ENCODE results near the gene PAOX.

PAOX gene

DNA sequence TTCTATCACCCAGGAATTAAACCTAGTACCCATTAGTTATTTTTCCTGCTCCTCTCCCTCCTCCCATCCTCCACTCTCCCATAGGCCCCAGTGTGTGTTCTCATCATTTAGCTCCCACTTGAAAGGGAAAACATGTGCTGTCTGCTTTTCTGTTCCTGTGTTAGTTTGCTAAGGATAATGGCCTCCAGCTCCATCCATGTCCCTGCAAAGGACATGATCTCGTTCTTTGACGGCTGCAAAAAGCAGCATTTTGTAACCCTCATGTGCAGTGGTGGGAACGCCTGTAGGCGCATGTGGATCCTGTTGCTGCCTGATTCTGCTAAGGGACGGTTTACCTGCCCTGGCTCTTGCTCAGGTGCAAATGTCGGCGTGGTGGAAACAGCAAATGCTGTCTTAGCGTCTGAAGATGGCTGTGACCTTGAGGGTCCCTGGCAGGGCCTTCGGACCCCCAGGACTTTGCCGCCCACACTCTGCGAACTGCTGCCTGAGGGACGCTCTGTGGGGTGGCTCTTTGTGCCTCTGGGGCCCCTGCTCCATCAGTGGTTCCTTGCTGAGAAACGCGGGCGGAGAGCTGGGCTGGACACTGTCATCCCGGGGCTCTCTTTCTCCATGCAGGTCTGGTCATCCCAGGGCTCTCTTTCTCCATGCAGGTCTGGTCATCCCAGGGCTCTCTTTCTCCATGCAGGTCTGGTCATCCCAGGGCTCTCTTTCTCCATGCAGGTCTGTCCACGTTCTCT is 9.3 kb downstream of the PAOX start:
- no peak for DNase-seq

DNA sequence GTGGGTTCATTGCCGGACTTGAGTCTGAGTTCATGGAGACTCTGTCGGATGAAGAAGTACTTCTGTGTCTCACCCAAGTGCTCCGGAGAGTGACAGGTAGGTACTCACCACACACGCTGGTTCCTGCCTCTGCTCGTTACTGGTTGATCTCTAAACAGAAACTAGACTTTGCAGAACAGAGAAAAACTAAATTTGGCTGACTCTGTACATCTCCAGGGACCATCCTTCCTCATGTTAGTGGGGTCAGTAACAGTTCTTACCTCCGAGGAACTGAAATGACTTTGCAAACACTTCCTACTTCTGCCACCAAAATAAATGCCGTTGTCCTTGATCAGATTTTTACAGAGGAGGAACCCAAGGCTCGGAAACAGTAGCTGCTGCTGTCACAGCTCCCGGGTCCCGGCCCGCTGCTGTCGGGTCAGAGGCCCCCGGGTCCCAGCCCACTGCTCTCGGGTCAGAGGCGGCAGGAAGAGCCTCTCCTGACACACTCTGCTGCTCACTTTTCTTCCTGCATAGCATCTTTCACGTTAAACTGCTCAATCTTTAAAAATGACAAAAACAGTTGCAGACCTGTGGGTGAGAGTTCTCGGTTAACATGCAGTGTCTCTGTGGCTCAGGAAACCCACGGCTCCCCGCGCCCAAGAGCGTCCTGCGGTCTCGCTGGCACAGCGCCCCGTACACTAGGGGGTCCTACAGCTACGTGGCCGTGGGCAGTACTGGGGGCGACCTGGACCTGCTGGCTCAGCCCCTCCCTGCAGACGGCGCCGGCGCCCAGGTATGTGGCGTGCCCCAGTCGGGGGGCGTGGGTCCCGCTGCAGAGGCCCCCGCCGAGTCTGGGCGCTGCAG is 10.1 kb downstream of the PAOX start:
- no peak for DNase-seq

DNA sequence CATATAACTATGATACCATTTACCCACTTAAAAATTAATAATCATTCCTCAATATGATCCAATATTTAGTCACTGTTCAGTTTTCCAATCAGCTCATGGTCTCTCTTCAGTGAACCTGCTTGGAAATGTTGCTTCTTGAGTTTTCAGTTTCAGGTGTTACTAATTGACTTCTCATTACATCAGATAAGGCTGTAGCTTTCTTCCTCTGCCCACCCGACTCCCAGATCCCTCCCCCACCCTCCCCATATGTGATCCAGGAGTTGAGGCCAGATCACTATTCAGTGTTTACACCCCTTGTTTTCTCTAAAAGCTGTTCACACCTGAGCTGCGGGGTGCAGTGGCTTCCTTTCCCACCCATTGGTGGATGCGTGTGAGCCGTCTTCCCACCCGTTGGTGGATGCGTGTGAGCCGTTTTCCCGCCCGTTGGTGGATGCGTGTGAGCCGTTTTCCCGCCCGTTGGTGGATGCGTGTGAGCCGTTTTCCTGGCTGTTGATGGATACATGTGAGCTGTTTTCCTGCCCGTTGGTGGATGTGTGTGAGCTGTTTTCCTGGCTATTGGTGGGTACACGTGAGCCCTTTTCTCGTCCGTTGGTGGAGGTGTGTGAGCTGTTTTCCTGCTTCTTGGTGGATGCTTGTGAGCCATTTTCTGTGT is 11.7 kb downstream of the PAOX start:
- DNase-seq, result no peak

- DNase-seq, result no peak
Observed at GRCh38 chr10:133391249-133391635, 12.2 kb downstream of the PAOX start.

GRCh38 chr10:133391761-133392518 is 12.9 kb downstream of the PAOX start:
- DNase-seq, result no peak

DNA sequence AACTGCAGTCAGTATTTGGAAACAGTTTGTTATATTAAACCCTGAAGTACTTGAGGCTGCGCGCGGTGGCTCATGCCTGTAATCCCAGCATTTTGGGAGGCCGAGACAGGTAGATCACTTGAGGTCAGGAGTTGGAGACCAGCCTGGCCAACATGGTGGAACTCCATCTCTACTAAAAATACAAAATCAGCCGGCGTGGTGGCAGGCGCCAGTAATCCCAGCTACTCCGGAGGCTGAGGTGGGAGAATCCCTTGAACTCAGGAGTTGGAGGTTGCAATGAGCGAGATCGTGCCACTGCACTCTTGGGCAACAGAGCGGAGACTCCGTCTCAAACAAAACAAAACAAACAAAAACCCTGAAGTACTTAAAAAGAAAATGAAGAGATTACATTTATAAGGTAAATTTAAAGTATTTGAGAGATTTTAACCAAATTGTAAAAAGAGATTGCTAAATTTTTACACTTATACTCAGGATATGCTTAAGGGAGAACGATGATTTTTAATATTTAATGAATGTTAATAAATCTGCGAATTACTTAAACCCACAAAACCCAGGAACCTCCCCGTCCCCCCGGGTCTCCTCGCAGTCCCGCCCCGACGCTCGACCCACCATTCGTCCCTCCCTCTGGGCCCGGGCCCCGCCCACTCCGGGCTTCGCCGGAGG is 14.5 kb downstream of the PAOX start:
- DNase-seq, result no peak

- DNase-seq, result peak; percentile 84
Observed at GRCh38 chr10:133394064-133394663, 15.1 kb downstream of the PAOX start, which contains the start of gene MTG1. TSS of gene MTG1 (plus strand) at chr10:133394157. CDS start at chr10:133394221, 64 bp downstream.

GRCh38 chr10:133394801-133395221 is 15.7 kb downstream of the PAOX start:
- DNase-seq, result no peak

- DNase-seq, result no peak
Observed at GRCh38 chr10:133396035-133396624, 17.1 kb downstream of the PAOX start.

GRCh38 chr10:133397938-133398337 is 18.9 kb downstream of the PAOX start:
- no peak for DNase-seq

DNA sequence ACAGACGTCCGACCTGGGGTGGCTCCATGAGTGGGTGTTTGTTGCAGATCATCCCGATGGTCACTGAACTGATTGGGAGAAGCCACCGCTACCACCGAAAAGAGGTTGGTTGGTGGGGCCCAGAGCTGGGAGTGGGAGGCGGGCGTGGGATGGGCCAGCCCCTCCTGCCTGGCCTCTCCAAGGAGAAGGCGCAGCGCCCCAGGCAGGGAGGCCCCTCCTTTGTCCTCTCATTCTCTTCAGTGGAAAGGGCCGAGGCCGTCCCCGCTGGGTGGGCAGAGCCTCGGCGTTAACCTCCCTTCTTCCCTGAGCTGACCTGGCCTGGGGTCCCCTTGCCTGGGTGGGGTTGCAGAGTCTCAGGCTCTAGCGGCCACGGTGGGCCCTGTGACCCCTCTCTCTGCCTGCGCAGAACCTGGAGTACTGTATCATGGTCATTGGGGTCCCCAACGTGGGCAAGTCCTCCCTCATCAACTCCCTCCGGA is 20.1 kb downstream of the PAOX start:
- no peak for DNase-seq

DNA sequence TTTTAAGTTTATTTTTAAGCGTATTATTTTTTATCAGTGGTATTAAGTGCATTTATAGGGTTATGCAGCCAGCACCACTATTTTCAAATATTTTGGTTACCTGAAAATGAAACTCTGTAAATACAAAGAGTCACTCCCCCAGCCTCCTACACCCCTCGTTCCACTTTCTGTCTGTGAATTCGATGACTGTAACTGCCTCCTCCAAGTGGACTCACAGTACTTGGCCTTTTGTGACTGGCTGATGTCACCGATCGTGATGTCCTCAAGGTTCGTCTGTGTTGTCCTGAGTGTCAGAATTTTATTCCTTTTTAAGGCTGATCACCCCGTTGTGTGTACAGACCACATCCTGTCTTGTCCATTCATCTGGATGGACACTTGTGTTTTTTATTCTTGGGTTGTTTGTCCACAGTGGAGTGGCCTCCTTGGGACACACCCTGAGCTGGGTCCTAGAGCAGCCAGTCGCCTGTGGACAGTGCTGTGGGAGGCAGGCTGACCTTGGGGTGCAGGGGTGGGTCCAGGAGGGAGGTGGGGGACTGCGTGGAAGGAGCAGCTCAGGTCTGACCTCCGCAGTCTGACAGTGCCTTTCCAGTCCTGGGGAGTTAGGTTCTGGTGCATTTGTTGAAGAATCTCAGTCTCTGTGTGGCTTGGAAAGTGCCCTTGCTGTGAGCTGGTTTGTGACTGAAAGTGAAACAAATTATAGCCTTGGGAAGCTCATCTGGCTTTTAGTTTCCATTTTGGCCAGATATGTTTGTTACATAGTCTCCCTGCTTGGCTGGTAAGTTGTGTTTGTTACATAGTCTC is 21.8 kb downstream of the PAOX start:
- DNase-seq, result no peak

- DNase-seq, result no peak
Observed at GRCh38 chr10:133401500-133401899, 22.4 kb downstream of the PAOX start.

DNA sequence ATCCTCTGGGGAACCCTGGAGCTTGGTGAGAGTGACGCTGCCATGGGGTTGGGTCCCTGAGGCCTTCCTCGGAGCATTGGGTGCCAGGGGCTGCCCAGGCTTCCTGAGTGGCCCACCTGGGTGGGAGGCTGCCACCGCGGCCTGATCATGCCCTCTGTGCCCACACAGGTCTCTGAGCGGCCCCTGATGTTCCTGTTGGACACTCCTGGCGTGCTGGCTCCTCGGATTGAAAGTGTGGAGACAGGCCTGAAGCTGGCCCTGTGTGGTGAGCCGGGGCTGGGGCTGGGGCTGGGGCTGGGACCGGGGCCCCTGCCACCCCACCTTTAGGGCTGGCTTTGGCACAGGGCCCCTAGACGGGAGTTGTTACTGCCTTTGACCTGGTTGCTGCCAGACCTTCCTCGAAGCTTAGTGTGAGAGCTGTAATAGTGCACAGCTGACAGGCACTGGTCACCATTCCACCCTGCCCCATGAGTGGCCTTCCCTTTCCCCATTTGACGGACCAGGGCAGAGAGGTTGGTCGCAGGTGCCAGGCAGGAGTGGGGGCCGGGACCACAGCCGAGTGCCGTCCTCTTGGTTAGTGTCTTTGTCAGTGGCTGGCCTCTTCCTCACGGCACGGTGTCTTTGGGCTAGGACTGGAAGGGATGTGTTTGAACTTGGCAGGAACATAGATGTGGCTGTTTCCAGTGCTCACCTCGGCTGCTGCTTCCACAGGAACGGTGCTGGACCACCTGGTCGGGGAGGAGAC is 23.1 kb downstream of the PAOX start:
- no peak for DNase-seq

DNA sequence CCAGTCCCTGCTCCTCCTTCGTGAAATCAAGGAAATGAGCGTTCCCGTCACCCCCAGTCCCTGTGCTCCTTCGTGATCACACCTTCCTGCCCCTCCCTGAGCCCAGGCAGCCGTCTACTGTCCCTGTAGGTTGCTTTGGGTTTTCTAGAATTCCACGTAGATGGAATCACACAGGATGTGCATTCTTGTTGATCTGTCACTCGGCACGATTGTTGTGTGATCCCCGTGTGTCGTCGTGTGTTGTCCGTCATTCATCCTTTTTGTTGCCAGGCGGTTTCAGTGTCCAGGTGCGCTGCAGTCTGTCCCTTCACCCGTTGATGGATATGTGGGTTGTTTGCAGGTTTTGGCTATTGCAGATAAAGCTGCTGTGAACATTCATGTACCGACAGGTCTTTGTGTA is 24.3 kb downstream of the PAOX start:
- no peak for DNase-seq

DNA sequence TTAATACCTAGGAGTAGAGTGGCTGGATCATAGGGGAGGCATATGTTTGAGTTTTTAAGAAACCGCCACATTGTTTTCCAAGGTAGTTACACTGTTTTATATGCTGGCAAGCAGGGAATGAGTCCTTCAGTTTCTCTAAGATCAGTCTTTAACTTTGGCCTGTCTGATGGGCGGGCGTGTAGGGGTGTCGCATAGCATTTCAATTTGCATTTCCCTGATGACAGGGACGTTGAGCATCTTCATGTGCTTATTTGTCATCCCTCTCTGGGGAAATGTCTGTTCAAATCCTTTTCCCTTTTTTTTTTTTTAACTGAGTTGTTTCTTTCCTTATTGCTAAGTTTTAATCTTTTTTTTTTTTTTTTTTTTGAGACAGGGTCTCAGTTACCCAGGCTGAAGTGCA is 24.7 kb downstream of the PAOX start:
- no peak for DNase-seq

DNA sequence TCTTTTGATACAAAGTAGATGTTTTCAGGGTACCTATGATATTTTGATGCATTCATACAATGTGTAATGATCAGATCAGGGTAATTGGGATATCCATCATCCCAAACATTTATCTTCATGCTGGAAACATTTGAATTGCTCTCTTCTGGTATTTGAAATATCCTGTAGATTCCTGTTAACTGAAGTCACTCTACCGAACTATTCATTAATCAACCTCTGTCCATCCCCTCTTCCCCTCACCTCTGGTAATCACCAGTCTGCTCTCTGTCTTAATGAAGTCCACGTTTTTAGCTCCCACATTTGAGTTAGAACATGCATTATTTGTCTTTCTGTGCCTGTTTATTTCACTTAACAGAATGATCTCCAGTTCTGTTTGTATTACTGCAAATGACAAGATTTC is 26.2 kb downstream of the PAOX start:
- DNase-seq, result no peak

GRCh38 chr10:133405844-133406527 is 26.9 kb downstream of the PAOX start:
- no peak for DNase-seq
